Spleen (tissue), 7 donors: ENCODE results near the gene TADA2A.

ENCODE experiments used
- POLR2A ChIP-seq, 3 donors: fragments of 450-650 bp; IDR thresholded peaks; one replicate each; pipeline ENCODE4 v1.5.1; 2017; ENCODE audit warnings: antibody characterized with exemption in 3 of 3, mild to moderate bottlenecking in 1 of 3
- TF ChIP-seq, protein P1 (sequence below), 11 experiments: fragments of 200-600 bp in 7 of 11; fragments of 450-650 bp in 4 of 11; sonication (generic) in 4 of 11; IDR thresholded peaks in 8 of 11; conservative IDR thresholded peaks in 3 of 11; 1 replicate in 7 of 11; 2 replicates in 4 of 11; pipeline versions ENCODE4 v1.4.0 to v1.8.0; 2016 to 2021; ENCODE audit warnings: antibody characterized with exemption in 11 of 11, inconsistent platforms in 4 of 11, mild to moderate bottlenecking in 1 of 11
- donor health status: DM: no; HTN: no; CAD: no; lungs with moderate emphysema.
- donor health status: DM: no; HTN: no; CAD: no.
- donor health status: DM: no; HTN: no; CAD: no.

DNA sequence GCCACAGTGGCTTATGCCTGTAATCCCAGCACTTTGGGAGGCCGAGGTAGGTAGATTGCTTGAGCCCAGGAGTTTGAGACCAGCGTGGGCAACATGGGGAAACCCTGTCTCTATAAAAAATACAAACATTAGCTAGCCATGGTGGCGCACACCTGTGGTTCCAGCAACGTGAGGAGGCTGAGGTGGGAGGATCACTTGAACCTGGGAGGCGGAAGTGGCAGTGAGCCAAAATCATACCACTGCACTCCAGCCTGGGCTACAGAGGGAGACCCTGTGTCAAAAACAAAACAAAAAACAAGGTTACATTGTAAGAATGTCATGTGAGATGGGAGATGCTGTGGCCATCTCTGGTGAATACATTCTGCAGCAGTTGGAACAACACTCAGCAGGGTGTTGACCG lies 96.5 kb downstream of the TADA2A start:
- TF ChIP-seq, protein P1, sequence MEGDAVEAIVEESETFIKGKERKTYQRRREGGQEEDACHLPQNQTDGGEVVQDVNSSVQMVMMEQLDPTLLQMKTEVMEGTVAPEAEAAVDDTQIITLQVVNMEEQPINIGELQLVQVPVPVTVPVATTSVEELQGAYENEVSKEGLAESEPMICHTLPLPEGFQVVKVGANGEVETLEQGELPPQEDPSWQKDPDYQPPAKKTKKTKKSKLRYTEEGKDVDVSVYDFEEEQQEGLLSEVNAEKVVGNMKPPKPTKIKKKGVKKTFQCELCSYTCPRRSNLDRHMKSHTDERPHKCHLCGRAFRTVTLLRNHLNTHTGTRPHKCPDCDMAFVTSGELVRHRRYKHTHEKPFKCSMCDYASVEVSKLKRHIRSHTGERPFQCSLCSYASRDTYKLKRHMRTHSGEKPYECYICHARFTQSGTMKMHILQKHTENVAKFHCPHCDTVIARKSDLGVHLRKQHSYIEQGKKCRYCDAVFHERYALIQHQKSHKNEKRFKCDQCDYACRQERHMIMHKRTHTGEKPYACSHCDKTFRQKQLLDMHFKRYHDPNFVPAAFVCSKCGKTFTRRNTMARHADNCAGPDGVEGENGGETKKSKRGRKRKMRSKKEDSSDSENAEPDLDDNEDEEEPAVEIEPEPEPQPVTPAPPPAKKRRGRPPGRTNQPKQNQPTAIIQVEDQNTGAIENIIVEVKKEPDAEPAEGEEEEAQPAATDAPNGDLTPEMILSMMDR (IDR thresholded peaks at IDR 0.05 in 8 of 11, conservative IDR thresholded peaks at IDR 0.05 in 3 of 11) = no peak
- no peak for TF ChIP-seq POLR2A (IDR thresholded peaks at IDR 0.05)
